SK-N-SH (cell line): Measurements from ENCODE around the gene PSMD1.

Experiments
- ELF1 ChIP-seq: IDR thresholded peaks from 2 replicates; pipeline ENCODE4 v1.4.0; 2012
- EP300 ChIP-seq, 2 experiments: IDR thresholded peaks; 2 replicates each; pipeline versions ENCODE4 v1.4.0 to v1.6.1; 2012; ENCODE audit warnings: borderline replicate concordance in 1 of 2, low read depth in 1 of 2, low read length in 1 of 2
- EZH2phosphoT487 ChIP-seq: fragments of 200-600 bp; sonication (generic); IDR thresholded peaks from 2 replicates; pipeline ENCODE4 v1.6.1; 2017; ENCODE audit warnings: low read depth, mixed run types, mild to moderate bottlenecking, antibody characterized with exemption, moderate library complexity, borderline replicate concordance
- FOSL2 ChIP-seq: IDR thresholded peaks from 2 replicates; pipeline ENCODE4 v1.4.0; 2012; ENCODE audit warnings: low read depth, mild to moderate bottlenecking, moderate library complexity, borderline replicate concordance
- GABPA ChIP-seq: IDR thresholded peaks from 2 replicates; pipeline ENCODE4 v1.4.0; 2012; ENCODE audit warnings: low read depth, mild to moderate bottlenecking
- RAD21 ChIP-seq: IDR thresholded peaks from 2 replicates; pipeline ENCODE4 v1.6.1; 2012; ENCODE audit warnings: mild to moderate bottlenecking, low read length
- RCOR1 ChIP-seq: fragments of 150-350 bp; IDR thresholded peaks from 2 replicates; pipeline ENCODE4 v1.6.1; 2017; ENCODE audit warnings: antibody characterized with exemption, low read length
- RXRA ChIP-seq: IDR thresholded peaks from 2 replicates; pipeline ENCODE4 v1.4.0; 2012; ENCODE audit warnings: low read depth, mild to moderate bottlenecking, borderline replicate concordance
- SMC3 ChIP-seq: IDR thresholded peaks from 2 replicates; pipeline ENCODE4 v1.6.1; 2012; ENCODE audit warnings: low read depth, low read length, improper control_type of control experiment
- TF ChIP-seq, protein P1 (sequence below): fragments of 200-600 bp; sonication (generic); IDR thresholded peaks from 2 replicates; pipeline ENCODE4 v1.6.1; 2017; ENCODE audit warnings: antibody characterized with exemption, mild to moderate bottlenecking, moderate library complexity
- TF ChIP-seq, protein P2 (sequence below): IDR thresholded peaks from 2 replicates; pipeline ENCODE4 v1.6.1; 2012; ENCODE audit warnings: mild to moderate bottlenecking, low read depth, low read length, moderate library complexity

DNA sequence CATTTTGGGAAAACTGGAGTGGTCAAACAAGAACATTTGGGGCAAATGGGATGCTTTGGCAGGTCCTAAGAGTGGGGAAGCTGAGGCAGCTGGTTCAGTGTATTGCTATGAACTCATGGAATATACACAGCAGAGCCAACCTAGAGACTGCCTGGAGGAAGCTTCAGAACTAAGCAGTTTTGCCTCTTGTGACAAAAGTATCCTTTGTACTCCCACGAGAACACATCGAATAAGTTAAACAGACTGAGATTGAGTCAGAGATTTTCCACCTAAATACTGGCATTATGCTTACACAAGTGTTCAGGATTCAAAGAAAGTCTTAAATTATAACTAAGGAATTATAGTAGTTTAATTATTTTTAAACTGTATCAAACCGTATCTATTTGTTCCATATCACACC lies 136.5 kb downstream of the PSMD1 start:
- TF ChIP-seq, protein P1, sequence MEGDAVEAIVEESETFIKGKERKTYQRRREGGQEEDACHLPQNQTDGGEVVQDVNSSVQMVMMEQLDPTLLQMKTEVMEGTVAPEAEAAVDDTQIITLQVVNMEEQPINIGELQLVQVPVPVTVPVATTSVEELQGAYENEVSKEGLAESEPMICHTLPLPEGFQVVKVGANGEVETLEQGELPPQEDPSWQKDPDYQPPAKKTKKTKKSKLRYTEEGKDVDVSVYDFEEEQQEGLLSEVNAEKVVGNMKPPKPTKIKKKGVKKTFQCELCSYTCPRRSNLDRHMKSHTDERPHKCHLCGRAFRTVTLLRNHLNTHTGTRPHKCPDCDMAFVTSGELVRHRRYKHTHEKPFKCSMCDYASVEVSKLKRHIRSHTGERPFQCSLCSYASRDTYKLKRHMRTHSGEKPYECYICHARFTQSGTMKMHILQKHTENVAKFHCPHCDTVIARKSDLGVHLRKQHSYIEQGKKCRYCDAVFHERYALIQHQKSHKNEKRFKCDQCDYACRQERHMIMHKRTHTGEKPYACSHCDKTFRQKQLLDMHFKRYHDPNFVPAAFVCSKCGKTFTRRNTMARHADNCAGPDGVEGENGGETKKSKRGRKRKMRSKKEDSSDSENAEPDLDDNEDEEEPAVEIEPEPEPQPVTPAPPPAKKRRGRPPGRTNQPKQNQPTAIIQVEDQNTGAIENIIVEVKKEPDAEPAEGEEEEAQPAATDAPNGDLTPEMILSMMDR = no peak
- TF ChIP-seq EP300 (IDR thresholded peaks at IDR 0.05; ENCODE audit: borderline replicate concordance in 1 of 2, low read depth in 1 of 2, low read length in 1 of 2) (no peak), SMC3 (no peak), GABPA (no peak), ELF1 (no peak), RAD21 (no peak), FOSL2 (no peak), RCOR1 (no peak), EZH2phosphoT487 (no peak), RXRA (no peak)
- TF ChIP-seq, protein P2, sequence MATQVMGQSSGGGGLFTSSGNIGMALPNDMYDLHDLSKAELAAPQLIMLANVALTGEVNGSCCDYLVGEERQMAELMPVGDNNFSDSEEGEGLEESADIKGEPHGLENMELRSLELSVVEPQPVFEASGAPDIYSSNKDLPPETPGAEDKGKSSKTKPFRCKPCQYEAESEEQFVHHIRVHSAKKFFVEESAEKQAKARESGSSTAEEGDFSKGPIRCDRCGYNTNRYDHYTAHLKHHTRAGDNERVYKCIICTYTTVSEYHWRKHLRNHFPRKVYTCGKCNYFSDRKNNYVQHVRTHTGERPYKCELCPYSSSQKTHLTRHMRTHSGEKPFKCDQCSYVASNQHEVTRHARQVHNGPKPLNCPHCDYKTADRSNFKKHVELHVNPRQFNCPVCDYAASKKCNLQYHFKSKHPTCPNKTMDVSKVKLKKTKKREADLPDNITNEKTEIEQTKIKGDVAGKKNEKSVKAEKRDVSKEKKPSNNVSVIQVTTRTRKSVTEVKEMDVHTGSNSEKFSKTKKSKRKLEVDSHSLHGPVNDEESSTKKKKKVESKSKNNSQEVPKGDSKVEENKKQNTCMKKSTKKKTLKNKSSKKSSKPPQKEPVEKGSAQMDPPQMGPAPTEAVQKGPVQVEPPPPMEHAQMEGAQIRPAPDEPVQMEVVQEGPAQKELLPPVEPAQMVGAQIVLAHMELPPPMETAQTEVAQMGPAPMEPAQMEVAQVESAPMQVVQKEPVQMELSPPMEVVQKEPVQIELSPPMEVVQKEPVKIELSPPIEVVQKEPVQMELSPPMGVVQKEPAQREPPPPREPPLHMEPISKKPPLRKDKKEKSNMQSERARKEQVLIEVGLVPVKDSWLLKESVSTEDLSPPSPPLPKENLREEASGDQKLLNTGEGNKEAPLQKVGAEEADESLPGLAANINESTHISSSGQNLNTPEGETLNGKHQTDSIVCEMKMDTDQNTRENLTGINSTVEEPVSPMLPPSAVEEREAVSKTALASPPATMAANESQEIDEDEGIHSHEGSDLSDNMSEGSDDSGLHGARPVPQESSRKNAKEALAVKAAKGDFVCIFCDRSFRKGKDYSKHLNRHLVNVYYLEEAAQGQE = no peak
